Endothelial cell of umbilical vein (primary cell): ENCODE results near the gene BTN2A1.

Source experiments
- MYC ChIP-seq: IDR thresholded peaks from one replicate; pipeline ENCODE4 v1.6.1; 2011; ENCODE audit warnings: mild to moderate bottlenecking, low read depth, low read length
- TF ChIP-seq, protein P1 (sequence below), 2 donors: IDR thresholded peaks; 1 replicate in 1 of 2; 2 replicates in 1 of 2; pipeline ENCODE4 v1.5.1; 2011; ENCODE audit warnings: low read length in 2 of 2, mild to moderate bottlenecking in 2 of 2, moderate library complexity in 2 of 2, control low read depth in 1 of 2, inconsistent platforms in 1 of 2, low read depth in 1 of 2; ENCODE audit not compliant: insufficient read depth in 1 of 2; ENCODE audit errors: extremely low read depth in 1 of 2
- TF ChIP-seq, protein P2 (sequence below): IDR thresholded peaks from 2 replicates; pipeline ENCODE4 v1.6.1; 2011; ENCODE audit not compliant: insufficient read depth, insufficient read length

- TF ChIP-seq, protein P1, sequence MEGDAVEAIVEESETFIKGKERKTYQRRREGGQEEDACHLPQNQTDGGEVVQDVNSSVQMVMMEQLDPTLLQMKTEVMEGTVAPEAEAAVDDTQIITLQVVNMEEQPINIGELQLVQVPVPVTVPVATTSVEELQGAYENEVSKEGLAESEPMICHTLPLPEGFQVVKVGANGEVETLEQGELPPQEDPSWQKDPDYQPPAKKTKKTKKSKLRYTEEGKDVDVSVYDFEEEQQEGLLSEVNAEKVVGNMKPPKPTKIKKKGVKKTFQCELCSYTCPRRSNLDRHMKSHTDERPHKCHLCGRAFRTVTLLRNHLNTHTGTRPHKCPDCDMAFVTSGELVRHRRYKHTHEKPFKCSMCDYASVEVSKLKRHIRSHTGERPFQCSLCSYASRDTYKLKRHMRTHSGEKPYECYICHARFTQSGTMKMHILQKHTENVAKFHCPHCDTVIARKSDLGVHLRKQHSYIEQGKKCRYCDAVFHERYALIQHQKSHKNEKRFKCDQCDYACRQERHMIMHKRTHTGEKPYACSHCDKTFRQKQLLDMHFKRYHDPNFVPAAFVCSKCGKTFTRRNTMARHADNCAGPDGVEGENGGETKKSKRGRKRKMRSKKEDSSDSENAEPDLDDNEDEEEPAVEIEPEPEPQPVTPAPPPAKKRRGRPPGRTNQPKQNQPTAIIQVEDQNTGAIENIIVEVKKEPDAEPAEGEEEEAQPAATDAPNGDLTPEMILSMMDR (IDR thresholded peaks at IDR 0.05; ENCODE audit: extremely low read depth in 1 of 2, insufficient read depth in 1 of 2, low read depth in 1 of 2, low read length in 2 of 2), result no peak
- TF ChIP-seq, protein P2, sequence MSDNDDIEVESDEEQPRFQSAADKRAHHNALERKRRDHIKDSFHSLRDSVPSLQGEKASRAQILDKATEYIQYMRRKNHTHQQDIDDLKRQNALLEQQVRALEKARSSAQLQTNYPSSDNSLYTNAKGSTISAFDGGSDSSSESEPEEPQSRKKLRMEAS, result no peak
- TF ChIP-seq MYC, result no peak
These were observed 42.3 kb downstream of the BTN2A1 start, which contains the start of gene BTN1A1 for GRCh38 chr6:26500102-26500501.
